ENCODE measurements around the gene PEX3.
"Not testable (repeated sequence)": the region's sequence is repeated elsewhere in the genome, so short reads cannot be mapped to it uniquely, and the experiment has no call there.

Gene PEX3

GRCh38 chr6:143506620-143507019, 56.0 kb downstream of the PEX3 start:
- ChIA-PET CTCF (interaction anchor here (1.5 kb wide), 1 partner anchor 814 kb away, joined by 3 read pairs; no protein-coding TSS in a partner anchor), POLR2A (no interaction called here)
- no peak for DNase-seq (ENCODE audit: low read depth, low spot score)
- no peak overlapping the region for H3K4me3 ChIP-seq (ENCODE audit: low read depth, low read length)
- TF ChIP-seq CTCF (IDR thresholded peaks at IDR 0.05; ENCODE audit: insufficient read depth, low read length, missing control alignments) = no peak

DNA sequence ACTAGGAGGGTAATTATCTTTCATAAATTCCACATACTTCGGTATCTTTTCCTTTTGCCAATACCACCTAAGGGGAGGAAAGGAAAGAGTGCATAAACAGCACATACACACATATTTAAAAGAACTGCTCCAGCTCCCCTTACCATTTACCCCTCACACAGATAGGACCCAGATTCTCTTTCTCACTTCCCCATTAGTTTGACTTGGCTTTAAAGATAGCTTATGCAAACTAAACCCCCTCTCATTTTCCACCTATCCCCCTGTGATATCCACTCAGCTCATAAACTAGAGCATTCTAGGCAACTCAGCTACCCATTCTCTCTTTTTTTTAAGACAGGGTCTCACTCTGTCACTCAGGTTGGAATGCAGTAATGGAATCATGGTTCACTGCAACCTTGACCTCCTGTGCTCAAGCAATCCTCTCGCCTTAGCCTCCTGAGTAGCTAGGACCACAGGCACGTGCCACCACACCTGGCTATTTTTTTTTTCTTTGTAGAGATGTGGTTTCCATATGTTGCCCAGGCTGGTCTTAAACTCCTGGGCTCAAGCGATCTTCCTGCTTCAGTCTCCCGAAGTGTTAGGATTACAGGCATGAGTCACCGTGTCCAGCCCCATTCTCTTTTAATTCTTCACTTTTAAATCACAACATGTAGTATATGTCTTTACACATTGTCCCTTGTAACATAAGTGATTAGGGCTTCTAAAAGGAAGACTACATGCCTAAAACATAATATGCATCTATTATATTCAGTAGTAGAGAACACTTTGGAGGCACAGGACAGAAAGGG, 56.9 kb downstream of the PEX3 start:
- POLR2A ChIA-PET = no interaction called here
- no peak for TF ChIP-seq CTCF (IDR thresholded peaks at IDR 0.05; ENCODE audit: insufficient read depth, low read length, missing control alignments)
- DNase-seq (ENCODE audit: low read depth, low spot score) = no peak
- H3K4me3 ChIP-seq (ENCODE audit: low read depth, low read length) = no peak overlapping the region
- CTCF ChIA-PET = no interaction called here

DNA sequence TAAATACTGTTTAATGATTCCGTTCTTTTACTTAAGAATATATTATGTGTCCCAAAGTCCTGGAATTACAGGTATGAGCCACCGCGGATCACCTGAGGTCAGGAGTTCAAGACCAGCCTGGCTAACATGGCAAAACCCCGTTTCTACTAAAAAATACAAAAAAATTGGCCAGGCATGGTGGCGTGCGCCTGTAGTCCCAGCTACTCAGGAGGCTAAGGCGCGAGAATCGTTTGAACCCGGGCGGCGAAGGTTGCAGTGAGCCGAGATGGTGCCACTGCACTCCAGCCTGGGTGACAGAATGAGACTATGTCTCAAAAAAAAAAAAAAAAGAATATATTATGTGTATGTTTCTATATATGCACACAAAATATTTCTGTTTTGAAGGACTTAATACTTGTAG, 59.7 kb downstream of the PEX3 start:
- H3K4me3 ChIP-seq (ENCODE audit: low read depth, low read length); POLR2A ChIA-PET; DNase-seq (ENCODE audit: low read depth, low spot score); CTCF ChIA-PET: not testable (repeated sequence)

- CTCF ChIA-PET = interaction anchor here (0.5 to 2.4 kb wide), 8 partner anchors 9 to 526 kb away, joined by 3 to 9 read pairs (median 5); no protein-coding TSS in a partner anchor
- peak; percentile 17 for DNase-seq (ENCODE audit: low read depth, low spot score)
- no peak for TF ChIP-seq CTCF (IDR thresholded peaks at IDR 0.05; ENCODE audit: insufficient read depth, low read length, missing control alignments)
- H3K4me3 ChIP-seq (ENCODE audit: low read depth, low read length) = peak within 1 kb of the TSS; percentile 76
- POLR2A ChIA-PET = interaction anchor here (1.0 kb wide), 1 partner anchor 61 kb away, joined by 4 read pairs; the partner anchor contains the start of genes ADAT2 and PEX3
Observed at GRCh38 chr6:143510991-143511891, 60.6 kb downstream of the PEX3 start, which contains the start of gene FUCA2. FUCA2 (minus strand) TSS chr6:143511720; CDS start chr6:143511634, 86 bp downstream.

GRCh38 chr6:143513410-143513809, 62.8 kb downstream of the PEX3 start:
- POLR2A ChIA-PET = no interaction called here
- no peak for DNase-seq (ENCODE audit: low read depth, low spot score)
- peak; percentile 32 for TF ChIP-seq CTCF (IDR thresholded peaks at IDR 0.05; ENCODE audit: insufficient read depth, low read length, missing control alignments)
- CTCF ChIA-PET = interaction anchor here (0.9 to 2.4 kb wide), 11 partner anchors 9 to 500 kb away, joined by 3 to 9 read pairs (median 4); no protein-coding TSS in a partner anchor
- no peak overlapping the region for H3K4me3 ChIP-seq (ENCODE audit: low read depth, low read length)

DNA sequence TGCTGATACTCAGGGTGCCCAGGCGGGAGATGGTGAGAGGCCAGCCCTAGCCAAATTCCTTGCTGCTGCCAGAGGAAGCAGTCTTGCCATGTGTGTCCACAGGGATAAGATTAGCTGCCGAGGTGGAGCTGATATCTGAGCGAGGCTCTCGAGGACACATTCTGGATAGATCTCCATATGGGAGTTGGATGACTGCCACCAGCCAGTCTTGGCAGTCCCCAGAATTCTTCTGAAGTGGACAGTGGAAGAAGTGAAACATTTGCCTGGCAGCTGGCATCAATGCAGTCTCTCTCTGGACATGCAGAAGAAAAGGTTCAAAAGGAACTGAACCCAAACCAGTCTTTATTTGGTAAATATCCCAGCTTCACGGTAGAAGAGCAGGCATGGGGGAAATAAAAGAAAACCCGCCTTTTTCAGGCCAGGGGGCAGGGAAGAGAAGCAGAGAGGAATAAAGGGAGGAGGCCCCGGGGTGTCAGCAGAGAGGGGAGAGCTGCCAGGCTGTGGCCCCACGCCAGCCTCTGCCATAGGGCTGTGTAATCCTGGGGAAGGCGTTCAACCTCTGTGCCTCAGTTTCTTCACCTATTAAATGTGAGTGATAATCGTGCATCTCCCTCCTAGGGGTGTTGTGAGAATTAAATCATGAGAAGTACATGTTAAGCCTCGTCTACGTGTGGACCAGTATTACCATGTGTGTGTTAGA, 64.6 kb downstream of the PEX3 start:
- TF ChIP-seq CTCF (IDR thresholded peaks at IDR 0.05; ENCODE audit: insufficient read depth, low read length, missing control alignments) = no peak
- no peak overlapping the region for H3K4me3 ChIP-seq (ENCODE audit: low read depth, low read length)
- no peak for DNase-seq (ENCODE audit: low read depth, low spot score)
- POLR2A ChIA-PET = no interaction called here
- CTCF ChIA-PET = no interaction called here

All from AG04449 (cell line).